HL-60 (cell line): ENCODE results near the gene CDHR5.

Experiments used
- DNase-seq, 2 experiments: peaks; one replicate each; pipeline ENCODE4 v3.0.0-alpha.2; 2010 to 2020; ENCODE audit warnings: low read depth in 1 of 2, low spot score in 1 of 2
- H3K27ac ChIP-seq: fragments of 250-450 bp; sonication (Bioruptor Pico); replicated peaks from 2 replicates; pipeline ENCODE4 v1.5.1; 2020; ENCODE audit warnings: mild to moderate bottlenecking, moderate library complexity
- H3K27me3 ChIP-seq: fragments of 250-450 bp; sonication (Bioruptor Pico); 2 replicates; pipeline ENCODE4 v1.5.1; 2021; ENCODE audit warnings: mild to moderate bottlenecking, moderate library complexity; ENCODE audit not compliant: insufficient read depth, poor library complexity, severe bottlenecking
- H3K4me3 ChIP-seq: replicated peaks from 2 replicates; pipeline ENCODE4 v1.5.1; 2011; ENCODE audit warnings: mild to moderate bottlenecking, control low read depth, low read length; ENCODE audit not compliant: insufficient read depth
- GABPA ChIP-seq: IDR thresholded peaks from 2 replicates; pipeline ENCODE4 v1.6.1; 2012; ENCODE audit warnings: low read depth
- POLR2AphosphoS5 ChIP-seq: IDR thresholded peaks from 2 replicates; pipeline ENCODE4 v1.6.1; 2012; ENCODE audit warnings: low read depth
- SPI1 ChIP-seq: IDR thresholded peaks from 2 replicates; pipeline ENCODE4 v1.6.1; 2012; ENCODE audit warnings: low read depth, mild to moderate bottlenecking, borderline replicate concordance
- TF ChIP-seq, protein P1 (sequence below): IDR thresholded peaks from one replicate; pipeline ENCODE4 v1.5.1; 2011; ENCODE audit warnings: low read length, control low read depth, inconsistent platforms; ENCODE audit not compliant: insufficient read depth
- TF ChIP-seq, protein P2 (sequence below): IDR thresholded peaks from 2 replicates; pipeline ENCODE4 v1.6.1; 2012; ENCODE audit warnings: low read depth; ENCODE audit not compliant: insufficient replicate concordance

CDHR5 gene

DNA sequence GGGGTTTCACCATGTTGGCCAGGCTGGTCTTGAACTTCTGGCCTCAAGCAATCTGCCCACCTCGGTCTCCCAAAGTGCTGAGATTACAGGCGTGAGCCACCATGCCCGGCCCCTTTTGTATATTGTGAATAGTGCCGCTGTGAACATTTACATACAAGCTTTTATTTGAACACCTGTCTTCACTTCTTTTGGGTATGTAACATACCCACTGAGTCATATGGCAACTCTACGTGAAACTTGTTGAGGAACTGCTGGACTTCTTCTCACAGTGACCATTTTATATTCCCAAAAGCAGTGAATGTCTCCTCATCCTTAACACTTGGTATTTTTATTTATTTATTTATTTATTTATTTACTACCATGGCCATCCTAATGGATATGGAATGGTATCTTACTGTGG, 6.1 kb upstream of the CDHR5 start:
- TF ChIP-seq, protein P1, sequence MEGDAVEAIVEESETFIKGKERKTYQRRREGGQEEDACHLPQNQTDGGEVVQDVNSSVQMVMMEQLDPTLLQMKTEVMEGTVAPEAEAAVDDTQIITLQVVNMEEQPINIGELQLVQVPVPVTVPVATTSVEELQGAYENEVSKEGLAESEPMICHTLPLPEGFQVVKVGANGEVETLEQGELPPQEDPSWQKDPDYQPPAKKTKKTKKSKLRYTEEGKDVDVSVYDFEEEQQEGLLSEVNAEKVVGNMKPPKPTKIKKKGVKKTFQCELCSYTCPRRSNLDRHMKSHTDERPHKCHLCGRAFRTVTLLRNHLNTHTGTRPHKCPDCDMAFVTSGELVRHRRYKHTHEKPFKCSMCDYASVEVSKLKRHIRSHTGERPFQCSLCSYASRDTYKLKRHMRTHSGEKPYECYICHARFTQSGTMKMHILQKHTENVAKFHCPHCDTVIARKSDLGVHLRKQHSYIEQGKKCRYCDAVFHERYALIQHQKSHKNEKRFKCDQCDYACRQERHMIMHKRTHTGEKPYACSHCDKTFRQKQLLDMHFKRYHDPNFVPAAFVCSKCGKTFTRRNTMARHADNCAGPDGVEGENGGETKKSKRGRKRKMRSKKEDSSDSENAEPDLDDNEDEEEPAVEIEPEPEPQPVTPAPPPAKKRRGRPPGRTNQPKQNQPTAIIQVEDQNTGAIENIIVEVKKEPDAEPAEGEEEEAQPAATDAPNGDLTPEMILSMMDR, result no peak
- TF ChIP-seq GABPA, result no peak
- no peak for TF ChIP-seq SPI1
- H3K27me3 ChIP-seq, result no peaks in the 10 kb centered on the region
- H3K4me3 ChIP-seq, result no peak overlapping the region
- no peak for DNase-seq
- H3K27ac ChIP-seq, result no peak overlapping the region

DNA sequence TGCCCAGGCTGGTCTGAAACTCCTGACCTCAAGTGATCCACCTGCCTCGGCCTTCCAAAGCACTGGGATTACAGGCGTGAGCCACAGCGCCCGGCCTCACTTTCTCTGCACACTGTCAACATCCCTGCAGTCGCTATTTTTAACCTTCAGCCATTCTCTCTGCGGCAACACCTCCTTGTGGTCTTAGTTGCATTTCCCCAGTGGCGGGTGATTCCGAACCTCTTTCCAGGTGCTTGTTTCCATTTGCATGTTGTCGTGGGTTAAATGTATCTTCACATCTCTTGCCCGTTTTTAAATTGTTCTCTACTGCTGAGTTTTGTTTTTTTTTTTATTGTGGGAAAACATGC, 4.5 kb upstream of the CDHR5 start:
- TF ChIP-seq POLR2AphosphoS5 (no peak), GABPA (no peak), SPI1 (no peak)
- TF ChIP-seq, protein P2, sequence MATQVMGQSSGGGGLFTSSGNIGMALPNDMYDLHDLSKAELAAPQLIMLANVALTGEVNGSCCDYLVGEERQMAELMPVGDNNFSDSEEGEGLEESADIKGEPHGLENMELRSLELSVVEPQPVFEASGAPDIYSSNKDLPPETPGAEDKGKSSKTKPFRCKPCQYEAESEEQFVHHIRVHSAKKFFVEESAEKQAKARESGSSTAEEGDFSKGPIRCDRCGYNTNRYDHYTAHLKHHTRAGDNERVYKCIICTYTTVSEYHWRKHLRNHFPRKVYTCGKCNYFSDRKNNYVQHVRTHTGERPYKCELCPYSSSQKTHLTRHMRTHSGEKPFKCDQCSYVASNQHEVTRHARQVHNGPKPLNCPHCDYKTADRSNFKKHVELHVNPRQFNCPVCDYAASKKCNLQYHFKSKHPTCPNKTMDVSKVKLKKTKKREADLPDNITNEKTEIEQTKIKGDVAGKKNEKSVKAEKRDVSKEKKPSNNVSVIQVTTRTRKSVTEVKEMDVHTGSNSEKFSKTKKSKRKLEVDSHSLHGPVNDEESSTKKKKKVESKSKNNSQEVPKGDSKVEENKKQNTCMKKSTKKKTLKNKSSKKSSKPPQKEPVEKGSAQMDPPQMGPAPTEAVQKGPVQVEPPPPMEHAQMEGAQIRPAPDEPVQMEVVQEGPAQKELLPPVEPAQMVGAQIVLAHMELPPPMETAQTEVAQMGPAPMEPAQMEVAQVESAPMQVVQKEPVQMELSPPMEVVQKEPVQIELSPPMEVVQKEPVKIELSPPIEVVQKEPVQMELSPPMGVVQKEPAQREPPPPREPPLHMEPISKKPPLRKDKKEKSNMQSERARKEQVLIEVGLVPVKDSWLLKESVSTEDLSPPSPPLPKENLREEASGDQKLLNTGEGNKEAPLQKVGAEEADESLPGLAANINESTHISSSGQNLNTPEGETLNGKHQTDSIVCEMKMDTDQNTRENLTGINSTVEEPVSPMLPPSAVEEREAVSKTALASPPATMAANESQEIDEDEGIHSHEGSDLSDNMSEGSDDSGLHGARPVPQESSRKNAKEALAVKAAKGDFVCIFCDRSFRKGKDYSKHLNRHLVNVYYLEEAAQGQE, result no peak
- TF ChIP-seq, protein P1, result no peak
- no peaks in the 10 kb centered on the region for H3K27me3 ChIP-seq
- H3K4me3 ChIP-seq, result no peak overlapping the region
- DNase-seq, result no peak
- H3K27ac ChIP-seq, result no peak overlapping the region

DNA sequence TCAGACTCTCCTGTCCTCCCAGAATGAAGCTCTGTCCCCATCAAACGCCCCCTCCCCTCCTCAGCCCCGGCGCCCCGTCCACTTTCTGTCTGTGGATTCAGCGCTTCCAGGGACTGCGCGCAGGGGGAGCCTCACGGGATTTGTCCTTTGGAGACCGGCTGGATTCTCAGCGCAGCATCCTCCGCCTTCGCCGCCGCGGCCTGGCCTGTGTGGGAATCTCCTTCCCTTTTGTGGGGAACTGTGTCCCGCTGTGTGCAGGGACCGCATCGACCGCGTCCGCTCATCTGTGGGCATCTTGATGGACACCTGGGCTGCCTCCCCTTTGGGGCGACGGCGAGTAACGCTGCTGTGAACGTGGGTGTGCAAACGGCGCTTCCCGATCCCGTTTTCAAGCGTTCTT, 3.3 kb upstream of the CDHR5 start:
- Histone ChIP-seq H3K27me3 (no peaks in the 10 kb centered on the region), H3K4me3 (no peak overlapping the region), H3K27ac (no peak overlapping the region)
- TF ChIP-seq POLR2AphosphoS5 (no peak), GABPA (no peak), SPI1 (no peak)
- TF ChIP-seq, protein P2, result no peak
- TF ChIP-seq, protein P1, result no peak
- DNase-seq, result no peak

DNA sequence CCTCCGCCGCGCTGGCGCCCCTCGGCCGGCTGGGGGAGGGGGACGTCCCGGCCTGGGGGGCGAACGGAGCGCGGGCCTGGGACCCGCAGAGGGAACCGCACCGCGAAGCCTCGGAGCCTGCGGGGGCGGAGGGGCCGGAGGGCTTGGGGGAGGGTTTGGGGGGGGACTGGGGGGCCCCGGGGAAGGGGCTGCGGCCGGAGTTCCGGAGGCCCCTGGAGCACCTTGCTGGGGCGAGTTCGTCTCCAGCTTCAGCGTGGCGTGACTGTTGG, 2.5 kb upstream of the CDHR5 start:
- no peak overlapping the region for H3K27ac ChIP-seq
- H3K27me3 ChIP-seq, result no peaks in the 10 kb centered on the region
- TF ChIP-seq POLR2AphosphoS5 (no peak), GABPA (no peak), SPI1 (no peak)
- TF ChIP-seq, protein P1, result no peak
- TF ChIP-seq, protein P2, result no peak
- no peak for DNase-seq
- H3K4me3 ChIP-seq, result no peak overlapping the region
